GM12892 (cell line): ENCODE measurements around the gene ZDHHC1.

Experiments used
- DNase-seq: peaks from one replicate; pipeline ENCODE4 v3.0.0; 2011; ENCODE audit not compliant: insufficient read length
- FAIRE-seq: peaks from 2 replicates; lab custom pipeline; 2011; peaks lifted over from hg19 to GRCh38; lab: Jason Lieb, UNC
- POLR2A ChIP-seq: IDR thresholded peaks from 2 replicates; pipeline ENCODE4 v1.6.1; 2011; ENCODE audit warnings: low read depth, low read length, control low read depth
- POLR2AphosphoS5 ChIP-seq: IDR thresholded peaks from 2 replicates; pipeline ENCODE4 v1.6.1; 2011; ENCODE audit warnings: low read depth, low read length, control low read depth
- TAF1 ChIP-seq: IDR thresholded peaks from 2 replicates; pipeline ENCODE4 v1.6.1; 2011; ENCODE audit warnings: low read depth, mild to moderate bottlenecking, control low read depth, low read length, borderline replicate concordance

ZDHHC1 gene

DNA sequence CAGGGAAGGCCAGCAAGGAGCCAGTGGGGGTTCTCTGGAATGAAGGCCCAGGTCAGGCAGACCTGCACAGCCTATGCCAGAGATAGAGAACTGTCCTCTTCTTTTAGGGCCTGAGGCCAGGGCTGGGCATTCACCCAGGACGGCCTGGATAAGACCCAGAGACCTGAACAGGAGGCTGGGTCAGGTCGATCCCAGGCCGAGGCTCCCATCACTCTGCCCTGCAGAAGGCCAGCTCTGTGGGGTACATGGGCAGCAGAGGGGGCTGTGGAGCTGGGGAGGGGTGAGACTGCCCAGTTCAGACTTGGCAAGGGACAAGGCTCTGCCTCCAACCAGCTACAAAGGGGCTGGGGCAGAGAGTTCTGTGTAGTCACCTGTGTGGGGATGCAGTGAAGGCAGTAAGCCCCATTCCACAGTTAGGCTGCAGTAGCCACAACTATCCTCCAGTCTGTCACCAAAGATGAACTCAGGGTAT, 29.2 kb upstream of the ZDHHC1 start:
- FAIRE-seq (no peak), DNase-seq (no peak)
- TF ChIP-seq TAF1, result no peak
- TF ChIP-seq POLR2A, result no peak
- no peak for TF ChIP-seq POLR2AphosphoS5

DNA sequence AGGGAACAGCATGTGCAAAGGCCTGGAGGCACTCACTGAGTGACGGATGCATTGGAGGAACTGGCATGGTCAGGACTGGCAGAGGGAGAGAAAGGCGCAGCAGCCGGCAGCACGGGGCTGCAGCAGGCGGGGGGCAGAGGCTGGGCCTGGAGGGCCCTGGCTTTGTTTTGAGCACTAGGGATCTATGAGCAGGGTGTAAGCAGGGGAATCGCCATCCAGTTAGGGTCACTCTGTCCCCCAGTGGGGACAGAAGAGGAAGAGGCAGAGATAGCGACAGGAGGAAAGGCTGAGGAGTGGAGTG, 28.8 kb upstream of the ZDHHC1 start:
- no peak for TF ChIP-seq TAF1
- TF ChIP-seq POLR2A, result no peak
- TF ChIP-seq POLR2AphosphoS5, result no peak
- no peak for DNase-seq
- no peak for FAIRE-seq

DNA sequence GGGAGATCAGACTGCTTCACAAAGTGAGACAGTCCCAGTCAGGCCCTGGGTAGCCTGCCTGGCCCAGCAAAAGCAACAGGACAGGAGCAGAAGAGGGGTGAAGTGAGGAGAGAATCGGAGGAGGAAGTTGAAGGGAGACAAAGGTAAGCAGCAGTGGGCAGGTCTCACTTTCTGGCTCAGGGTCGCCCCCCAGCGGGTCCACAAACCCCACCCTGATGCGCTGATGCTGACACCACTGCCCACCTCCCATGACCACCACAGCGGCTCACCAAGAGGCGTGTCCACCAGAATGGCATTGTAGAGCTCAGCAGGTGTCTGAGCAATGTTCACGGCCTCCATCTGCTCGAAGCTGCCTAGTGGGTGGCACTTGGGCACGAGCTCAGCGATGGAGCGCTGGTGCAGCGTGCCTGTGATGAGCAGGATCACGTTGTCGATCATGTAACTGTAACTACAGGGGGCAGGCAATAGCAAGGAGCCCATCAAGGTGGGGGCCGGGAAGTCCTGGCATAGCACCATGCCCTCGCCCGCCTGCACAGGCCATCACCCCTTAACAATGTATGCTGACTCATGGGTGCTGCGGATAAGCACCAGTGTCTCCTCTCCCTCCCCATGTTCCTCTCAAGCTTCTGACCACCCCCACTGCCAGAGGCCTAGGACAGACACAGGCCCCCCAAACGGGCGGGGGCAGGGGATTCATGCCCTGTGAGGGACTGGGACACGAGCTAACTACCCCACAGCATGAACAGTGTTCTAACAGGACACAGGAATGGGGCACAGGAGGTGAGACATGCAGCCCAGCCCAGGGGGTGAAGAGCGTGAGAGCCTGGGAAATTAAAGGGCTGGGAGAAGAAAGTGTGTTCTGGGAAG, 28.2 kb upstream of the ZDHHC1 start:
- DNase-seq (no peak), FAIRE-seq (no peak)
- TF ChIP-seq POLR2A, result no peak
- TF ChIP-seq TAF1, result no peak
- no peak for TF ChIP-seq POLR2AphosphoS5

DNA sequence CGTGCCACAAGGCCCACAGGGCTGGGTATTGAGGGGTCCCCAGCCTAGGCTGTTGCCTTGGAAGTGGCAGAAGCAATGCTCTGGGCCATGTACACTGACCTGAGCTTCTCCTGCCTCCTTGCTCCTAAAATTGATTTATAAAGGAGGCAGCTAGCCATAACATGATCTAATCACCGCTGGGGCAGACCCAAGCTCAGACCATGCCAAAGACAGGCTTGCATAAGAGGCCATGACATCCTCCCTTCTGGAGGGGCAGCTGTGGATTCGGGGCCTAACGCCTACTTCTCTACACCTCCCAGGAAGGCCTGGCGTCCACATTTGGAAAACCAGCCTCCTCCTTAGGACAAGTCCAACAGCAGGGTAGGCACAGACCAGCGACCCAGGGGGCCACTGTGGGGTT, 27.0 kb upstream of the ZDHHC1 start:
- TF ChIP-seq TAF1 (no peak), POLR2A (no peak), POLR2AphosphoS5 (no peak)
- no peak for FAIRE-seq
- no peak for DNase-seq

DNA sequence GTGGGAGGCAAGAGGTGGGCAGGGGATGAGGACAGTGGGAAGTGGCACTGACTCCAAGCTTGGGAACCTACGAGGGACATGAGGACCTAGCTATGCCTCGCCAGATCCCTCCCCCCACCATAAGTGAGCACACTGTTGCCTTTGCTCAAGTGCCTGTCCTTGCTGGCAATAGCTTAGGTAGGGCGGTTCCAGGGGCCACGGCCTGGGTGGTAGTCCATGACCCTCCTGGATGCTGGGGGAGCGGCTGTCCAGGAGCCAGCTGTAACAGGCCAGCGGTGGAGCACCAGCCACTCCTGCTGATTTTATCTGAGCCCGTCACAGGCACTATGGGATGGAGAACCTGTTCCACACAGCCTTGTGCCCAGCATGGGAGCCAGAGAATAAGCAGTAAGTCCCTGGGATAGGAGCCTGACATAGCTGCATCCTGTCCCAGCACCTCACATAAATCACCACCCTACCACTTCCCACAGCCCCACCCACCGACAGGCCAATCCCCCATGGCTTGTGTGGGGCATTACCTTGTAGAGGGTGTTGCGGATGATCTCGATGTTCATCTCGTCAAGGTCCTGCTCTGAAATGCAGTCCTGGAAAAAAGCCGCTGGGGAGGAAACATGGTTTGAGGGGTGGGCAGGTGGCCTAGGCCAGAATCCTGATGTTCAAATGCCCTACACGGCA, 26.4 kb upstream of the ZDHHC1 start:
- DNase-seq (no peak), FAIRE-seq (no peak)
- no peak for TF ChIP-seq TAF1
- no peak for TF ChIP-seq POLR2AphosphoS5
- no peak for TF ChIP-seq POLR2A

DNA sequence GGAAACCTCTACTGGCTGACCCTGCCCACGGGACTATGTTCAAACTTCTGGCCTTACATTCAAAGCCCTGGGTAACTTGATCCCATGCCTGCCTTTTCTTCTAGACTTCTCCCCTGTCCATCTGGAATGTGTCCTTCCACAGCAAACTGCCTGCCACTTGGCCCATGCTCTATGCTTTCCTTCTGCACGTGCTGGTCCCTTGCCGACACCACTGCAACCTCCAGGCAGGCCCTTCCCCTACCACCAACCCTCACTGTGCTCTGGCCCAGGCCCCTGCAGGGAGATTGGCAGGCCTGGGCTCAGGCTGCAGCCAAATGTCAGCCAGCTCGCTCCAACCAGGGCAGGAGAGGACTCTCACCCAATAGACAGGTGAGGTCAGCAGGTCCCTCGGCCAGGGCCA, 25.6 kb upstream of the ZDHHC1 start:
- DNase-seq (no peak), FAIRE-seq (no peak)
- TF ChIP-seq TAF1, result no peak
- TF ChIP-seq POLR2AphosphoS5, result no peak
- no peak for TF ChIP-seq POLR2A

DNA sequence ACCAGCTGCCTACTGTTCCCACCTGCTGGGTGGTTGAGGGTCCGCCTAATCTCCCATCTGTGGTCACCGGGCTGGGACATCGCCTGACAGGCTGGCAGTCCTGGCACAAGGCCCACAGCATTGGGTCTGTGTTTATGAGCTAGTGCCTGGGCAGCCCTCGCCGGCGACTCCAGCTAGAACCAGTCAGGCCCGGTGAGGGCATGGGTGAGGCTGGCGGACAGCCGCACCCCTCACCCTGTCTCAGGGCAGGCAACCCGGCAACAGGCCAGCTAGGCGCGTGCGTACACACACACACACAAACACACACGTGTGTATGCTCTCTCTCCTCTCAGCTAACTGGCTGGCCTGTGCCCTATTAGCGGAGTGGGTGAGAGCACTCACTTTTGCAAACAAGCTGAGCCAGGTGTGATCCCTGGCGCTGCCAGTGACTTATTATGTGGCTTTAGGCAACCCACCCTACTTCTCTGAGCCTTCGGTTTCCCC, 25.0 kb upstream of the ZDHHC1 start:
- TF ChIP-seq POLR2A, result no peak
- TF ChIP-seq POLR2AphosphoS5, result no peak
- TF ChIP-seq TAF1, result no peak
- DNase-seq, result no peak
- no peak for FAIRE-seq

DNA sequence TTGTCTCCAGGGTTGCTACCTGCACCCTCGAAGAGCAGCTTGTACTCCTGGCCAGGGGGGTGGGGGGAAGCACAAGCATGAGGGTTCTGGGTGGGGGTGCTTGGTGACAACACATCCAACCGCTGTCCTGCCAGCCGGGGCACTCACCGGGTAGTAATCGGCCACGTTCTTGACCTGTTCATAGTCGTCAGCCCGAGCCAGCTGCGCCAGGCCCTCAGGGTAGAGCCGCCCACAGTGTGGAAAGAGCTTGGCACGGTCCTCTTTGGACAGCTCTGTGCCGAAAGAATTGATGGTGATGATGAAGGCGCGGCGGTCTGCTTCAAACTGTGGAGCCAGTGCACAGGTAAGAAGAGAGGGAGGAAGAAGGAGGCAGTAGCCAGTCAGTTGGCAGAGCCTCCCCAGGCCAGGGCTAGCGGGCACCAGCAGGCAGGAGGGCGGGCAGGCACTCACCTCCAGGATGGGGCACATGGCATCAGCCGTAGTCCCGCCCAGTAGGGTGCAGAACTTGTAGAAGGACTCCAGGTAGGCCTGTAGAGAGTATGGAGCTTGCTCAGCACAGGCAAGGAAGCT, 22.6 kb upstream of the ZDHHC1 start:
- DNase-seq (no peak), FAIRE-seq (no peak)
- TF ChIP-seq TAF1 (no peak), POLR2AphosphoS5 (no peak), POLR2A (no peak)

DNA sequence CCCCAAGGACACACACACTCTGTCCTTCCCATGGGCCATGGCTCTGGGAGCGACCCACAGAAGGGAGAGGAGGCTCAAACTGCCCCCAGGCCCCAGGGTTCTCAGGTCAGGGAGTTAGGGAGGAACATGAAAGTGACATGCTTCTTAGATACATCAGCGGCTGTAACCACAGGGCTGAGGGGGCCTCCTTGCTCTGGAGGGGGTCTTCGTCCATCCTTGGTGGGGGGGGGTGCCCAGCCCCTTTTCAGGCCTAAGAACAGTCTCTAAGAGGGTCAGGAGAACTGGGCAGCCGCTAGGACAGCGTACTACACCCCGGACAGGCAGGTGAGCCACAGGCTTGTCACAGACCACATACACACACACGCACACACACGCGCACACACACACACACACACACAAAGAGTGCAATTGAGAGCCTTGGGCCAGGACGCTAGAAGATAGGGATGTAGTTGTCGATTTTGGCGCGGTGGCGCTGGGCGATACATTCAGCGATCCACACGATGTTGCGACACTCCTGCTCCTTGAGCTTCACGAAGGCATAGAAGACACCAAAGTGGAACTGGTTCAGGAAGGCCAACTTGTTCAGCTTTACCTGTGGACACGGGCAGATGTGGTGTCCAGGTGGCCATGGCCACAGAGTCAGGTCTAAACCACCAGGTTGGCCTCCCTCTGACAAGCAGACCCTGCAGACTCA, 22.0 kb upstream of the ZDHHC1 start:
- TF ChIP-seq POLR2A (no peak), POLR2AphosphoS5 (no peak), TAF1 (no peak)
- DNase-seq (no peak), FAIRE-seq (no peak)

DNA sequence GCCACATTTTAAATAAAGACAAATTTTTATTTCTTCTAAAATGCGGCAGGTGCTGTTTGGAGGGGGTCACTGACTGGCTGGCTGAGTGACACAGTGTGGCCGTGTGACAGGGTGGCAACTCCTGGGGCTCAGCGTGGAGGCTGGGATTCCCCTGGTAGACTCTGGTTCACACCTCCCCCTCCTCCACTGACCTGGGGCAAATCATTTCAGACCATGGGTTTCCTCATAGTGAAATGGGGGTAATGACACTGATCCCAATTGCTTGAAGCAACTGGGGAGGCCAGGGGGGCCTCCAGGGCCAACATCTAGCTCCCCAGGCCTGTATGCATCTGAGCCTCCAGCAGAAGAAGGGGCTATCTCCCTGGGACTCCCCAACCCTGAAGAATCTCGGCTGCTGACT, 21.2 kb upstream of the ZDHHC1 start:
- no peak for DNase-seq
- TF ChIP-seq POLR2AphosphoS5, result no peak
- TF ChIP-seq POLR2A, result no peak
- TF ChIP-seq TAF1, result no peak
- no peak for FAIRE-seq

DNA sequence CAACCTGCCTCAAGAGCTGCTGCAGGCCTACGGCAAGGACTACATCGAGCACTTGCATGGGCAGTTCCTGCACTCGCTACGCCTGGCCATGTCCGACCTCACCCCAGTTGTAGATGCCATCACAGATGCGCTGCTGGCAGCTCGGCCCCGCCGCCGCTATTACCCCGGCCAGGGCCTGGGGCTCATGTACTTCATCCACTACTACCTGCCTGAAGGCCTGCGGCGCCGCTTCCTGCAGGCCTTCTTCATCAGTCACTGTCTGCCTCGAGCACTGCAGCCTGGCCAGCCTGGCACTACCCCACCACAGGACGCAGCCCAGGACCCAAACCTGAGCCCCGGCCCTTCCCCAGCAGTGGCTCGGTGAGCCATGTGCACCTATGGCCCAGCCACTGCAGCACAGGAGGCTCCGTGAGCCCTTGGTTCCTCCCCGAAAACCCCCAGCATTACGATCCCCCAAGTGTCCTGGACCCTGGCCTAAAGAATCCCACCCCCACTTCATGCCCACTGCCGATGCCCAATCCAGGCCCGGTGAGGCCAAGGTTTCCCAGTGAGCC, 20.4 kb upstream of the ZDHHC1 start:
- no peak for TF ChIP-seq POLR2A
- TF ChIP-seq POLR2AphosphoS5, result no peak
- TF ChIP-seq TAF1, result no peak
- FAIRE-seq (no peak), DNase-seq (no peak)
